Adrenal gland (tissue), 12 donors: ENCODE data around the gene ADPRM. TPM values are rescaled to one million over a fixed set of nuclear protein-coding genes. Genes with fewer than 3 reads are reported as not detected.
A peak's percentile ranks its signal among the peaks of the same experiment; 100 is the strongest.

ENCODE experiments used
- DNase-seq, 7 donors: peaks; one replicate each; pipeline ENCODE4 v3.0.0-alpha.2; 2019 to 2020
- H3K27ac ChIP-seq, 5 donors: fragments of 200-600 bp; sonication (generic) in 4 of 5; 1 replicate in 3 of 5; 2 replicates in 2 of 5; pipeline versions ENCODE4 v1.5.1 to v1.8.0; 2016 to 2020; ENCODE audit warnings: mild to moderate bottlenecking in 1 of 5
- H3K27me3 ChIP-seq: fragments of 200-600 bp; 2 replicates; pipeline ENCODE4 v1.8.0; 2021
- H3K36me3 ChIP-seq, 2 donors: fragments of 200-600 bp; replicated peaks in 1 of 2; 1 replicate in 1 of 2; 2 replicates in 1 of 2; pipeline versions ENCODE4 v1.5.1 to v1.8.0; 2018 to 2022
- H3K4me1 ChIP-seq, 2 donors: fragments of 200-600 bp; replicated peaks in 1 of 2; 1 replicate in 1 of 2; 2 replicates in 1 of 2; pipeline versions ENCODE4 v1.5.1 to v1.8.0; 2018 to 2021
- H3K4me3 ChIP-seq, 4 donors: fragments of 200-600 bp; sonication (generic) in 3 of 4; one replicate each; pipeline ENCODE4 v1.5.1; 2016 to 2018
- H3K9me3 ChIP-seq, 3 donors: fragments of 200-600 bp; sonication (generic) in 1 of 3; replicated peaks in 1 of 3; 1 replicate in 2 of 3; 2 replicates in 1 of 3; pipeline versions ENCODE4 v1.5.1 to v1.8.0; 2016 to 2021
- CTCF ChIP-seq, 6 experiments: fragments of 450-650 bp in 4 of 6; fragments of 200-600 bp in 2 of 6; sonication (generic) in 1 of 6; IDR thresholded peaks; 1 replicate in 5 of 6; 2 replicates in 1 of 6; pipeline versions ENCODE4 v1.5.1 to v1.8.0; 2016 to 2021; ENCODE audit warnings: antibody characterized with exemption in 6 of 6, mild to moderate bottlenecking in 2 of 6, moderate library complexity in 1 of 6
- POLR2A ChIP-seq, 2 donors: fragments of 450-650 bp; IDR thresholded peaks; one replicate each; pipeline ENCODE4 v1.6.1; 2017; ENCODE audit warnings: antibody characterized with exemption in 2 of 2, mild to moderate bottlenecking in 2 of 2, moderate library complexity in 1 of 2
- WGBS, 4 donors: extraction: QIAGEN DNeasy Blood & Tissue Kit in 2 of 4; methylation state at CpG; one replicate each; pipeline versions ENCODE4 v1.1.5 to v1.1.7; 2013 to 2017; 5-methylcytosine and 5-hydroxymethylcytosine counted together
- intact Hi-C, 2 donors: fragments of 100-400 bp; cut with DNase I; formaldehyde crosslinking; loops; one replicate each; pipeline versions ENCODE4 v1.14.1 to v1.15.0; 2022 to 2023
- polyA plus RNA-seq, 3 donors: library from polyadenylated mRNA; stranded (reverse); fragments of 200-250 nt in 2 of 3; fragments of 350-450 nt in 1 of 3; fragmentation: Illumina TruSeq in 1 of 3; extraction: RNeasy Lipid Tissue Mini Kit (QIAGEN cat#74804) in 1 of 3; gene quantifications; one replicate each; pipeline ENCODE4 v1.2.3, GENCODE V29; 2013 to 2014
- total RNA-seq, 9 donors: library from RNA; depleted of rRNA in 4 of 9; stranded (reverse); fragments of >200 nt in 4 of 9; fragments of 120-200 nt in 1 of 9; fragmentation: NEBNext Ultra II Directional in 1 of 9; extraction: Animal tissue kit (Norgen Biotek cat#: 25700) in 1 of 9; gene quantifications; one replicate each; pipeline versions ENCODE4 v1.1.0 to v1.2.4, GENCODE V29; 2013 to 2023
- donor health status: healthy with polysubstance abuse.
- donor health status: Bipolar disorder and iron deficiency.
- donor health status: DM: yes; HTN: yes; CAD: no.
- donor health status: DM: no; HTN: no; CAD: no.
- donor health status: DM: no; HTN: no; CAD: no.
- donor health status: DM: yes; HTN: yes; CAD: no.

Gene ADPRM
- total and polyA plus RNA-seq, 12 donors: 3.8 to 12.1 (median 8.2) TPM

GRCh38 chr17:10750210-10750609, 52.8 kb downstream of the ADPRM start:
- Histone ChIP-seq H3K27ac (no peak overlapping the region), H3K27me3 (no peaks in the 10 kb centered on the region), H3K4me3 (no peak overlapping the region), H3K4me1 (no peaks in the 10 kb centered on the region), H3K9me3 (no peaks in the 10 kb centered on the region), H3K36me3 (no peaks in the 10 kb centered on the region)
- no peak for DNase-seq
- intact Hi-C loops: loop anchor here in 1 of 2 donors (5.0 kb wide), 1 partner anchor 87 kb away; the partner anchor contains the start of gene PIRT
- 94 to 100% (median 98%) methylated on average over 4 of the region's 4 CpGs for WGBS, 4 donors
- TF ChIP-seq POLR2A (IDR thresholded peaks at IDR 0.05): no peak
- TF ChIP-seq CTCF (IDR thresholded peaks at IDR 0.05): no peak

GRCh38 chr17:10751563-10751962, 54.2 kb downstream of the ADPRM start:
- no peak for DNase-seq
- Histone ChIP-seq H3K36me3 (no peaks in the 10 kb centered on the region), H3K27me3 (no peaks in the 10 kb centered on the region), H3K4me1 (no peaks in the 10 kb centered on the region), H3K4me3 (no peak overlapping the region), H3K9me3 (no peaks in the 10 kb centered on the region), H3K27ac (no peak overlapping the region)
- WGBS, 4 donors: 88 to 100% (median 95%) methylated on average over 1 to 3 of the region's 3 CpGs
- TF ChIP-seq CTCF (IDR thresholded peaks at IDR 0.05) (no peak), POLR2A (IDR thresholded peaks at IDR 0.05) (no peak)
- intact Hi-C loops: loop anchor here in 1 of 2 donors (5.0 kb wide), 1 partner anchor 86 kb away; the partner anchor contains the start of gene PIRT

- H3K27ac ChIP-seq: no peak overlapping the region
- 87 to 91% (median 90%) methylated on average over 10 of the region's 10 CpGs for WGBS, 4 donors
- H3K9me3 ChIP-seq: no peaks in the 10 kb centered on the region
- H3K36me3 ChIP-seq: no peaks in the 10 kb centered on the region
- no peaks in the 10 kb centered on the region for H3K27me3 ChIP-seq
- no peak for TF ChIP-seq POLR2A (IDR thresholded peaks at IDR 0.05)
- no peak overlapping the region for H3K4me3 ChIP-seq
- intact Hi-C loops: loop anchor here in 1 of 2 donors (5.0 kb wide), 1 partner anchor 85 kb away; the partner anchor contains the start of gene PIRT
- H3K4me1 ChIP-seq: no peaks in the 10 kb centered on the region
- no peak for DNase-seq
These were observed 55.3 kb downstream of the ADPRM start for GRCh38 chr17:10752696-10753095.

- peak; percentile 42 to 73 (median 54) for TF ChIP-seq CTCF (IDR thresholded peaks at IDR 0.05)
- no peak for TF ChIP-seq POLR2A (IDR thresholded peaks at IDR 0.05)
- DNase-seq: peak; percentile 54 to 91 (median 85)
- Histone ChIP-seq H3K9me3 (no peaks in the 10 kb centered on the region), H3K27ac (no peak overlapping the region), H3K4me1 (no peaks in the 10 kb centered on the region), H3K27me3 (no peaks in the 10 kb centered on the region), H3K4me3 (no peak overlapping the region), H3K36me3 (no peaks in the 10 kb centered on the region)
- intact Hi-C loops: loop anchor here in 1 of 2 donors (5.0 kb wide), 1 partner anchor 83 kb away; the partner anchor contains the start of gene PIRT
- WGBS, 4 donors: 14 to 31% (median 23%) methylated on average over 2 of the region's 2 CpGs
These were observed 56.7 kb downstream of the ADPRM start for GRCh38 chr17:10754109-10754508.
